Measurements from ENCODE around the gene SLC4A5.

- TF ChIP-seq CTCF (IDR thresholded peaks at IDR 0.05): no peak
- TF ChIP-seq POLR2A (IDR thresholded peaks at IDR 0.05): no peak
Measured at GRCh38 chr2:74333896-74334586, 9.2 kb downstream of the SLC4A5 start.

Measured in thyroid gland (tissue), 4 donors.